Measurements from ENCODE around the gene KRTAP12-3.

KRTAP12-3 gene

DNA sequence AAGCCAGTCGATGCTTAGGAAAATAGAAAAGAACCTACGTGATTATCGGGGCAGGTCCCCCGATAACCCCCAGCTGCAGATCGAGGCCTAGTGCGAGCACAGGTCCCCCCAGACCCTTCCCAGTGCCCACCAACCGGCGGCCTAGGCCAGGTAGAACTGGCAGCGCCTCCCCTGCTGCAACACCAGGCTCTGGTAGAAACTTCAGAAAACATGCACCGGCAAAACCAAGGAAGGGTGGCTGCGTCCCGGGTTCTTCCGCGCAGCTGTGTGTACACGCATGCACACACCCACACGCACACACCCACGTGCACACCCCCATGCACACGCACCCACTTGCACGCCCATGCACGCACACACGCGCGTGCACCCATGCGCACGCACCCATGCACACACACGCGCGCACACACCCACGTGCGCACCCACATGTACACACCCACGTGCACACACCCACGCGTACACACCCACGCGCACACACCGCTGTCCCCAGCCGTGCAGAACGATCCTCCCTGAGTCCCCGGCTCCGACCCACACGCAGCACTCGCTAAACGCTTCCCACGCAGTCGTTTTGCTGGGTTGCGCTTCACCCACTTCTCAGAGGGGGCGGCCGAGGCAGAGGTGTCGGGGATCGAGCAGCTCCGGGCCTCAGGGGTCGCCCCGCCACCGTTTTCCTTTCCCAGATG is 48.4 kb downstream of the KRTAP12-3 start:
- DNase-seq = no peak

DNA sequence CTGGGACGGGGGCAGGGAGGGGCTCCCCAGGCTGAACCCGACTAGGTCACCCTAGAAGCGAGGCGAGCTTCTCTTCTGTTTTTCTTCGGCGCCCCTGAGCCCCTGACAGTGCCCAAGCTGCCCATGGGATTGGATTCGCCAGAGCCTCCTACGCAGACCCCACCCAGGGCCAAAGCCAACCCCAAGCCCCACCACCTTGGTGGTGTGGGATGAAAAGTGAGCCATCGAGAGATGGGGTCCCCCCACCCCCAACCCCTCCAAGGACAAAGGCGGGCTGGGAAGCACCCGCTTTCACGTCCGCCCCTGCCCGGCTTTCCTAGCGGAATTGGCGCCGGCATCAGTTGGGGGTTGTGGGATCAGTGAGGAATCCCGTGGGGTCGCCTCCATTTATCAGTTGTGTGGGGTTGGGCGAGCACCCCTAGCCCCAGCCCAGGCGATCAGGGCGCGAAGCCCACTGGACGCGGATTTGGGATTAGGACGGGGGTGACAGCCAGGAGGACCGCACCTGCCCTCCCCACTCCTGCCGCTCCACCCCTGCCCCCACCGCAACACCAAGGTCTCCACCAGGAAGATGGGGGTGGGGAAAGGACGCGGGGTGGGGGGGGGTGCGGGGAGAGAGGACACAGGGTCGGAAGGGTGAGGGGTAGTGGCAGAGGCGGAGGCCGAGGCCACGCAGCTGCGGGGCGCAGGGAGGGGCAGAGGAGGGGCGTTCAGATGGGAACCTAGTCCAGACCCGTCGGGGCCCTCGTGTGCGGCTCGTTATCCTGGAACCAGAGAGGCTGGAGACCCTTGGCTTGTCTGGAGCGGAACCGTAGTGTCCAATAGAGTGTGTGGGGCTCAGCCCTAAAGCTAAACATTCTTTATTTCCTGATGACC is 49.2 kb downstream of the KRTAP12-3 start:
- no peak for DNase-seq
